Testis (tissue), 3 donors: ENCODE measurements around the gene SLC24A3. TPM values are rescaled to one million over a fixed set of nuclear protein-coding genes. Genes with fewer than 3 reads are reported as not detected.

ENCODE experiments used
- DNase-seq: peaks from one replicate; pipeline ENCODE4 v3.0.0-alpha.2; 2019
- H3K27ac ChIP-seq, 2 donors: fragments of 200-600 bp; sonication (generic); one replicate each; pipeline ENCODE4 v1.5.1; 2019
- H3K27me3 ChIP-seq: fragments of 200-600 bp; sonication (generic); one replicate; pipeline ENCODE4 v1.5.1; 2019
- H3K36me3 ChIP-seq: fragments of 200-600 bp; sonication (generic); one replicate; pipeline ENCODE4 v1.5.1; 2017; ENCODE audit warnings: low read depth; ENCODE audit errors: missing control alignments
- H3K4me1 ChIP-seq: fragments of 200-600 bp; sonication (generic); one replicate; pipeline ENCODE4 v1.5.1; 2019
- H3K4me3 ChIP-seq, 2 donors: fragments of 200-600 bp; sonication (generic); one replicate each; pipeline ENCODE4 v1.5.1; 2017 to 2019
- H3K9me3 ChIP-seq: fragments of 200-600 bp; sonication (generic); one replicate; pipeline ENCODE4 v1.5.1; 2017
- CTCF ChIP-seq, 3 experiments: fragments of 450-650 bp in 2 of 3; fragments of 200-600 bp in 1 of 3; sonication (generic) in 1 of 3; IDR thresholded peaks; one replicate each; pipeline ENCODE4 v1.5.1; 2016 to 2019; ENCODE audit warnings: antibody characterized with exemption in 3 of 3, mild to moderate bottlenecking in 2 of 3, moderate library complexity in 1 of 3
- POLR2A ChIP-seq: fragments of 450-650 bp; IDR thresholded peaks from one replicate; pipeline ENCODE4 v1.6.1; 2017; ENCODE audit warnings: antibody characterized with exemption, mild to moderate bottlenecking, moderate library complexity
- WGBS, 2 donors: methylation state at CpG; one replicate each; pipeline ENCODE4 v1.1.5; 2018; 5-methylcytosine and 5-hydroxymethylcytosine counted together
- intact Hi-C: fragments of 100-400 bp; cut with DNase I; formaldehyde crosslinking; loops from one replicate; pipeline ENCODE4 v1.15.1; 2023; ENCODE audit warnings: low total_unique reads
- polyA plus RNA-seq: library from polyadenylated mRNA; stranded (reverse); fragments of 350-450 nt; fragmentation: Illumina TruSeq; extraction: RNeasy Lipid Tissue Mini Kit (QIAGEN cat#74804); gene quantifications from one replicate; pipeline ENCODE4 v1.2.3, GENCODE V29; 2014; ENCODE audit warnings: low read depth, low replicate concordance; ENCODE audit not compliant: insufficient read depth
- total RNA-seq, 2 donors: library from RNA; depleted of rRNA; stranded (reverse); fragments of >200 nt; gene quantifications; one replicate each; pipeline ENCODE4 v1.2.3, GENCODE V29; 2016

SLC24A3 gene
- total and polyA plus RNA-seq, 3 donors from 2014 or later = 2.4 to 4.5 (median 3.8) TPM

- intact Hi-C loops = no loop called here
- 89 to 90% methylated on average over 2 of the region's 2 CpGs for WGBS, 2 donors
- no peaks in the 10 kb centered on the region for H3K27me3 ChIP-seq
- H3K4me1 ChIP-seq = no peaks in the 10 kb centered on the region
- no peaks in the 10 kb centered on the region for H3K9me3 ChIP-seq
- H3K27ac ChIP-seq = no peak overlapping the region
- DNase-seq = no peak
- no peak overlapping the region for H3K4me3 ChIP-seq
- TF ChIP-seq POLR2A (no peak), CTCF (IDR thresholded peaks at IDR 0.05) (no peak)
- no peaks in the 10 kb centered on the region for H3K36me3 ChIP-seq
These were observed 123.5 kb downstream of the SLC24A3 start for GRCh38 chr20:19335916-19336315.

- intact Hi-C loops = no loop called here
- 67 to 75% methylated on average over 4 to 7 of the region's 7 CpGs for WGBS, 2 donors
- TF ChIP-seq POLR2A (no peak), CTCF (IDR thresholded peaks at IDR 0.05) (no peak)
- Histone ChIP-seq H3K9me3 (no peaks in the 10 kb centered on the region), H3K4me1 (no peaks in the 10 kb centered on the region), H3K4me3 (no peak overlapping the region), H3K27me3 (no peaks in the 10 kb centered on the region), H3K27ac (no peak overlapping the region), H3K36me3 (no peaks in the 10 kb centered on the region)
- no peak for DNase-seq
These were observed 124.2 kb downstream of the SLC24A3 start for GRCh38 chr20:19336631-19337030.

- no peak for TF ChIP-seq CTCF (IDR thresholded peaks at IDR 0.05)
- TF ChIP-seq POLR2A = no peak
- intact Hi-C loops = no loop called here
- H3K4me3 ChIP-seq = no peak overlapping the region
- H3K4me1 ChIP-seq = no peaks in the 10 kb centered on the region
- no peak for DNase-seq
- H3K9me3 ChIP-seq = no peaks in the 10 kb centered on the region
- no peak overlapping the region for H3K27ac ChIP-seq
- WGBS, 2 donors = 74 to 78% methylated on average over 3 of the region's 3 CpGs
- no peaks in the 10 kb centered on the region for H3K36me3 ChIP-seq
- no peaks in the 10 kb centered on the region for H3K27me3 ChIP-seq
These were observed 125.9 kb downstream of the SLC24A3 start for GRCh38 chr20:19338380-19338779.

- no peak overlapping the region for H3K4me3 ChIP-seq
- no peaks in the 10 kb centered on the region for H3K27me3 ChIP-seq
- no peaks in the 10 kb centered on the region for H3K9me3 ChIP-seq
- intact Hi-C loops = no loop called here
- TF ChIP-seq POLR2A = no peak
- no peaks in the 10 kb centered on the region for H3K4me1 ChIP-seq
- 52 to 60% methylated on average over 6 of the region's 6 CpGs for WGBS, 2 donors
- H3K36me3 ChIP-seq = no peaks in the 10 kb centered on the region
- no peak overlapping the region for H3K27ac ChIP-seq
- DNase-seq = no peak
These were observed 126.5 kb downstream of the SLC24A3 start for GRCh38 chr20:19338960-19339359.

GRCh38 chr20:19341348-19342053 is 129.1 kb downstream of the SLC24A3 start:
- H3K27ac ChIP-seq = no peak overlapping the region
- H3K36me3 ChIP-seq = no peaks in the 10 kb centered on the region
- H3K4me1 ChIP-seq = no peaks in the 10 kb centered on the region
- TF ChIP-seq CTCF (IDR thresholded peaks at IDR 0.05) = no peak
- TF ChIP-seq POLR2A = no peak
- no peaks in the 10 kb centered on the region for H3K9me3 ChIP-seq
- WGBS, 2 donors = 74 to 83% methylated on average over 3 of the region's 3 CpGs
- intact Hi-C loops = no loop called here
- H3K4me3 ChIP-seq = no peak overlapping the region
- H3K27me3 ChIP-seq = no peaks in the 10 kb centered on the region
- DNase-seq = no peak
